ENCODE measurements around the gene MYEF2. TPM values are rescaled to one million over a fixed set of nuclear protein-coding genes. Genes with fewer than 3 reads are reported as not detected.

Gene MYEF2
- total and polyA plus RNA-seq, 5 donors: 7.2 to 17.5 (median 11.4) TPM

GRCh38 chr15:48185529-48185928, 7.4 kb upstream of the MYEF2 start:
- Histone ChIP-seq H3K27me3 (ENCODE audit: control insufficient read depth, insufficient read depth) (no peaks in the 10 kb centered on the region), H3K4me3 (ENCODE audit: low read length) (no peak overlapping the region), H3K4me1 (ENCODE audit: control insufficient read depth, insufficient read depth, low read length) (no peaks in the 10 kb centered on the region), H3K27ac (ENCODE audit: low read length) (no peak overlapping the region), H3K9me3 (ENCODE audit: control insufficient read depth, low read length) (no peaks in the 10 kb centered on the region)
- DNase-seq (no peak), ATAC-seq (no peak)
- intact Hi-C loops (cut with DNase I): no loop called here
- WGBS: 81% methylated on average over 3 of the region's 3 CpGs

GRCh38 chr15:48182749-48183148, 4.7 kb upstream of the MYEF2 start:
- intact Hi-C loops (cut with DNase I): no loop called here
- no peaks in the 10 kb centered on the region for H3K4me1 ChIP-seq (ENCODE audit: control insufficient read depth, insufficient read depth, low read length)
- H3K4me3 ChIP-seq (ENCODE audit: low read length): no peak overlapping the region
- no peaks in the 10 kb centered on the region for H3K27me3 ChIP-seq (ENCODE audit: control insufficient read depth, insufficient read depth)
- H3K9me3 ChIP-seq (ENCODE audit: control insufficient read depth, low read length): no peaks in the 10 kb centered on the region
- no peak for DNase-seq
- H3K27ac ChIP-seq (ENCODE audit: low read length): no peak overlapping the region
- ATAC-seq: no peak
- 41% methylated on average over 2 of the region's 2 CpGs for WGBS

- 84% methylated on average over 1 of the region's 1 CpG for WGBS
- H3K27ac ChIP-seq (ENCODE audit: low read length): no peak overlapping the region
- intact Hi-C loops (cut with DNase I): no loop called here
Measured at GRCh38 chr15:48178648-48178931, 495 bp upstream of the MYEF2 start.

DNA sequence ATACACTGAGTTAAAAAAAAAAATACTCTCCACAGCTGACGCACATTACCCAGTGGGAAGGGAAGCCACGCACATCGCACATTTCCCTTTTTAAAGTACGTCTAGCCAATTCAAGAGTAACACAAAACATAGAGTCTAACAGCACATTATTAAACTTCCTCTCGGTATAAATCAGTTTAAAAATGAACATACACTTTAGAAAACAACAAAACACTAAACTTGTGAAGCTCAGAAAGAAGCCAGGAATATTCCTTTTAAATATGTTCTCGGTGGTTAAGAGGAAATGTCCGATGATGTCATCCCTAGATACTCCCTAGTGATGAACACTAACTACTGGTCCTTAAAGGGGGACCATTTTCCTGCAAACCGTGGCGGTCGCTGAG, 721 bp downstream of the MYEF2 start:
- peak; percentile 83 to 92 for ATAC-seq
- H3K9me3 ChIP-seq (ENCODE audit: control insufficient read depth, low read length): no peaks in the 10 kb centered on the region
- intact Hi-C loops (cut with DNase I): no loop called here
- no peak overlapping the region for H3K27ac ChIP-seq (ENCODE audit: low read length)
- H3K27me3 ChIP-seq (ENCODE audit: control insufficient read depth, insufficient read depth): no peaks in the 10 kb centered on the region
- no peak for DNase-seq
- H3K4me1 ChIP-seq (ENCODE audit: control insufficient read depth, insufficient read depth, low read length): no peaks in the 10 kb centered on the region
- WGBS: 3% methylated on average over 10 of the region's 10 CpGs
- peak overlapping the region; percentile 89 for H3K4me3 ChIP-seq (ENCODE audit: low read length)

More at GRCh38 chr15:48178648-48178931, 495 bp upstream of the MYEF2 start:
- DNase-seq: no peak
- no peak for ATAC-seq
- Histone ChIP-seq H3K9me3 (ENCODE audit: control insufficient read depth, low read length) (no peaks in the 10 kb centered on the region), H3K27me3 (ENCODE audit: control insufficient read depth, insufficient read depth) (no peaks in the 10 kb centered on the region), H3K4me3 (ENCODE audit: low read length) (peak overlapping the region; percentile 89), H3K4me1 (ENCODE audit: control insufficient read depth, insufficient read depth, low read length) (no peaks in the 10 kb centered on the region)

DNA sequence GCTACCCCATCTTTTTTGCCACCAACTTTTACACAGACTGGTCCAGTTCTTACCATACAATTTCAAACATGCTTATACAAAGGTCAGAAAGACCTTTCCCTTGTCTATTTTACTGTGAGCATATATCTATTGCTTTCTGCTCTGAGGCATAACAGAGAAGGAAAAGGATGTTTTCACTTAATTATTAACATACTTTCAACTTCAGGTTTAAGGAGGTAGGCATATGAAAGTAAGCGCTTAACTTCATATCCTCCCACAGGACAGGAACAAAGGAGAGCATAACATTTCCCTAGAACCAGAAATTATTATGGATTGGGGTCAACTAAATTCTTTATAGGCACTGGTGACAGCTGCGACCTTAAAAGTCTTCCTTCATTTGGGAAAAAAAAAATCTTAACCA, 1.1 kb downstream of the MYEF2 start:
- no peaks in the 10 kb centered on the region for H3K9me3 ChIP-seq (ENCODE audit: control insufficient read depth, low read length)
- ATAC-seq: no peak
- intact Hi-C loops (cut with DNase I): no loop called here
- H3K4me1 ChIP-seq (ENCODE audit: control insufficient read depth, insufficient read depth, low read length): no peaks in the 10 kb centered on the region
- WGBS: 72% methylated on average over 2 of the region's 2 CpGs
- DNase-seq: no peak
- no peaks in the 10 kb centered on the region for H3K27me3 ChIP-seq (ENCODE audit: control insufficient read depth, insufficient read depth)
- H3K4me3 ChIP-seq (ENCODE audit: low read length): peak overlapping the region; percentile 89
- H3K27ac ChIP-seq (ENCODE audit: low read length): no peak overlapping the region

- ATAC-seq (no peak), DNase-seq (no peak)
- WGBS: 81% methylated on average over 4 of the region's 4 CpGs
- no peaks in the 10 kb centered on the region for H3K27me3 ChIP-seq (ENCODE audit: control insufficient read depth, insufficient read depth)
- no peak overlapping the region for H3K4me3 ChIP-seq (ENCODE audit: low read length)
- H3K9me3 ChIP-seq (ENCODE audit: control insufficient read depth, low read length): no peaks in the 10 kb centered on the region
- intact Hi-C loops (cut with DNase I): no loop called here
- H3K4me1 ChIP-seq (ENCODE audit: control insufficient read depth, insufficient read depth, low read length): no peaks in the 10 kb centered on the region
- no peak overlapping the region for H3K27ac ChIP-seq (ENCODE audit: low read length)
Measured at GRCh38 chr15:48176112-48176511, 2.0 kb downstream of the MYEF2 start.

- H3K4me1 ChIP-seq (ENCODE audit: control insufficient read depth, insufficient read depth, low read length): no peaks in the 10 kb centered on the region
- H3K9me3 ChIP-seq (ENCODE audit: control insufficient read depth, low read length): no peaks in the 10 kb centered on the region
- no peak overlapping the region for H3K4me3 ChIP-seq (ENCODE audit: low read length)
- no peak for ATAC-seq
- no peak for DNase-seq
- H3K27ac ChIP-seq (ENCODE audit: low read length): no peak overlapping the region
- H3K27me3 ChIP-seq (ENCODE audit: control insufficient read depth, insufficient read depth): no peaks in the 10 kb centered on the region
- 93% methylated on average over 3 of the region's 3 CpGs for WGBS
- intact Hi-C loops (cut with DNase I): no loop called here
Measured at GRCh38 chr15:48175126-48175525, 3.0 kb downstream of the MYEF2 start.

DNA sequence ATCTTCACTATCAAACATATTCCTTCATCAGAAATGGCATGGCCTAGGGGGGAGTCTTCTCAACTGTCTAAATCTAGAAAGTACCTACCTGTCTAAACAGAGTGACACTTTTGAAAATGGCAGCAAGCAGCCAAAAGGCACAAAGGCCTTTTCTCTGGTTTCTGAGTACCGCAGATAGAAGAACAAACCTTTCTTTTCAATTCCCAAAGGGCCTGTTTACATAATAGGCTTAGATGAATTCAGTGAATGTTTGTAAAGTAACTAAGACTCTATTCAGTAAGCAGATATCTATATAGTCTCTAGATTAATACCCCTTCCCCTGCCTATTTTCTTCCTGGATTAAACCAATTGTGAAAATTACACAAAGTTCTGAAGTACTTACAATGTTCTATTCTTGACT, 7.1 kb downstream of the MYEF2 start:
- Histone ChIP-seq H3K4me1 (ENCODE audit: control insufficient read depth, insufficient read depth, low read length) (no peaks in the 10 kb centered on the region), H3K4me3 (ENCODE audit: low read length) (no peak overlapping the region), H3K27me3 (ENCODE audit: control insufficient read depth, insufficient read depth) (no peaks in the 10 kb centered on the region), H3K9me3 (ENCODE audit: control insufficient read depth, low read length) (no peaks in the 10 kb centered on the region), H3K27ac (ENCODE audit: low read length) (no peak overlapping the region)
- WGBS: 86% methylated on average over 1 of the region's 1 CpG
- DNase-seq (no peak), ATAC-seq (no peak)
- intact Hi-C loops (cut with DNase I): no loop called here

DNA sequence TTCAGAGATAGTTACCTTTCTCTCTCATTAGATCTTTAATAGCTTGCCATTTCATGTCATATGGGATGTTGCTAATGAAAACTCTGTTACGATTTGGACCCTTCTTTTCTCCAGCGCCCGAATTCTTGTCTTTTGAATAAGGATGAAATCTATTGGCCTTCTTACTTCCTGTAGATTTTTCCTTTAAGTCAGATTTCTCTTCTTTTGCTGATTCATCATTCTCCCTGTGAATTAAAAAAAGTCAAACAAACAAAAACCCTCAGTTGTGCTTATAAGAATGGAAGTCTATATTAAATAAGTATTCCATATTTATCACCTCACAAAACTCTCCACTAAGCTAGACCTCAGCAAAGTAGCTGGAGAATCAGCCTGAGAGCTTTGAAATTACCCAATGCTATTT, 9.5 kb downstream of the MYEF2 start:
- no peaks in the 10 kb centered on the region for H3K9me3 ChIP-seq (ENCODE audit: control insufficient read depth, low read length)
- ATAC-seq (no peak), DNase-seq (no peak)
- no peaks in the 10 kb centered on the region for H3K27me3 ChIP-seq (ENCODE audit: control insufficient read depth, insufficient read depth)
- intact Hi-C loops (cut with DNase I): no loop called here
- H3K4me3 ChIP-seq (ENCODE audit: low read length): no peak overlapping the region
- H3K4me1 ChIP-seq (ENCODE audit: control insufficient read depth, insufficient read depth, low read length): no peaks in the 10 kb centered on the region
- WGBS: 60% methylated on average over 3 of the region's 3 CpGs
- no peak overlapping the region for H3K27ac ChIP-seq (ENCODE audit: low read length)

GRCh38 chr15:48153526-48153925, 24.6 kb downstream of the MYEF2 start:
- Histone ChIP-seq H3K27ac (ENCODE audit: low read length) (no peak overlapping the region), H3K4me3 (ENCODE audit: low read length) (no peak overlapping the region), H3K27me3 (ENCODE audit: control insufficient read depth, insufficient read depth) (no peaks in the 10 kb centered on the region), H3K4me1 (ENCODE audit: control insufficient read depth, insufficient read depth, low read length) (no peaks in the 10 kb centered on the region), H3K9me3 (ENCODE audit: control insufficient read depth, low read length) (no peaks in the 10 kb centered on the region)
- intact Hi-C loops (cut with DNase I): no loop called here
- 96% methylated on average over 2 of the region's 2 CpGs for WGBS
- ATAC-seq (no peak), DNase-seq (no peak)

- Histone ChIP-seq H3K4me1 (ENCODE audit: control insufficient read depth, insufficient read depth, low read length) (no peaks in the 10 kb centered on the region), H3K27ac (ENCODE audit: low read length) (no peak overlapping the region), H3K9me3 (ENCODE audit: control insufficient read depth, low read length) (no peaks in the 10 kb centered on the region), H3K4me3 (ENCODE audit: low read length) (no peak overlapping the region), H3K27me3 (ENCODE audit: control insufficient read depth, insufficient read depth) (no peaks in the 10 kb centered on the region)
- intact Hi-C loops (cut with DNase I): no loop called here
- WGBS: 57% methylated on average over 4 of the region's 4 CpGs
- ATAC-seq (no peak), DNase-seq (no peak)
Measured at GRCh38 chr15:48149858-48150257, 28.2 kb downstream of the MYEF2 start.

DNA sequence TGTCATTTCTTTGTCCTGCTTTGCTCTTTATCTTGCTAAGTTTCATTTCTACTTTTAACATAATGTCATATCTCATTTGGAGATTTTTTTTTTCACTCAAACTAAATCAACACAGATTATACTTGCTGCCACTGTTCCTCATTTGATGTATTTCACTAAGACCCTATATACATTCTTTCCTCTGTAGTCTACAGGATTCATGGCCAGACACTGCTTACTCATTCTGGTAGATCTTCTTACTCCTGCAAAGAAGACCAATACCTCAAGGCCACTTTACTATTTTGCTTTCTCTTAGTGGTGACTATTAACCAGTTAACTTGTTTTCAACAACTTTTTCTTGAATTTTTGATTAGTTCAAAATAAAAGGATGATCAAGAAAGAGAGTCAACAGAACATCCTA, 30.7 kb downstream of the MYEF2 start:
- no peaks in the 10 kb centered on the region for H3K27me3 ChIP-seq (ENCODE audit: control insufficient read depth, insufficient read depth)

More for the DNA sequence above, 30.7 kb downstream of the MYEF2 start:
- intact Hi-C loops (cut with DNase I): no loop called here
- DNase-seq (no peak), ATAC-seq (no peak)
- H3K4me1 ChIP-seq (ENCODE audit: control insufficient read depth, insufficient read depth, low read length): no peaks in the 10 kb centered on the region
- H3K4me3 ChIP-seq (ENCODE audit: low read length): no peak overlapping the region
- H3K27ac ChIP-seq (ENCODE audit: low read length): no peak overlapping the region
- H3K9me3 ChIP-seq (ENCODE audit: control insufficient read depth, low read length): no peaks in the 10 kb centered on the region
